OCI-LY7 (cell line): ENCODE measurements around the gene ABCG2. TPM values are rescaled to one million over a fixed set of nuclear protein-coding genes. Genes with fewer than 3 reads are reported as not detected.

Experiments
- BruUV-seq: library from RNA; stranded (reverse); fragments of 400-500 nt; replicated peaks from 2 replicates; lab custom pipeline; 2021; lab: Mats Ljungman, UMichigan
- CTCF ChIA-PET: fragments of 300-600 bp; sonication (Branson Sonifier 250); formaldehyde crosslinking; loops from one replicate; lab custom pipeline; 2022; ENCODE audit warnings: antibody characterized with exemption; ENCODE audit not compliant: unreplicated experiment; lab: Charles Lee
- POLR2A ChIA-PET: fragments of 300-600 bp; sonication (Branson Sonifier 250); formaldehyde crosslinking; loops from one replicate; lab custom pipeline; 2022; ENCODE audit warnings: antibody characterized with exemption; lab: Charles Lee
- DNase-seq: peaks from one replicate; pipeline ENCODE4 v3.0.0-alpha.2; 2015; ENCODE audit warnings: low spot score
- H2AFZ ChIP-seq: fragments of 200-600 bp; sonication (generic), shearing (Covaris generic); 2 replicates; pipeline ENCODE4 v1.6.1; 2014; ENCODE audit warnings: mild to moderate bottlenecking, antibody characterized with exemption, low read length, moderate library complexity
- H3K27ac ChIP-seq: fragments of 200-600 bp; sonication (generic); 2 replicates; pipeline ENCODE4 v1.5.1; 2014; ENCODE audit warnings: mixed run types, low read depth, mild to moderate bottlenecking, moderate library complexity, low read length, inconsistent platforms; ENCODE audit not compliant: poor library complexity, severe bottlenecking
- H3K36me3 ChIP-seq: fragments of 200-600 bp; sonication (generic); 2 replicates; pipeline ENCODE4 v1.6.1; 2014; ENCODE audit warnings: mild to moderate bottlenecking, antibody characterized with exemption, low read length, moderate library complexity, mixed read lengths; ENCODE audit not compliant: insufficient read depth
- H3K4me1 ChIP-seq: fragments of 200-600 bp; sonication (generic); 2 replicates; pipeline ENCODE4 v1.5.1; 2014; ENCODE audit warnings: mild to moderate bottlenecking, low read length; ENCODE audit not compliant: insufficient read depth, poor library complexity, severe bottlenecking
- H3K4me2 ChIP-seq: fragments of 200-600 bp; sonication (generic); 2 replicates; pipeline ENCODE4 v1.6.1; 2014; ENCODE audit warnings: mild to moderate bottlenecking, low read length
- H3K4me3 ChIP-seq: fragments of 200-600 bp; sonication (generic); 2 replicates; pipeline ENCODE4 v1.5.1; 2014; ENCODE audit warnings: mild to moderate bottlenecking, low read depth, low read length; ENCODE audit not compliant: poor library complexity, severe bottlenecking
- H3K79me2 ChIP-seq: fragments of 200-600 bp; sonication (generic); 2 replicates; pipeline ENCODE4 v1.6.1; 2016; ENCODE audit warnings: low read depth, mild to moderate bottlenecking, low read length, moderate library complexity, mixed read lengths; ENCODE audit not compliant: insufficient read depth
- H3K9me2 ChIP-seq: fragments of 200-600 bp; sonication (generic); 2 replicates; pipeline ENCODE4 v1.6.1; 2016; ENCODE audit warnings: mild to moderate bottlenecking, low read length, mixed read lengths; ENCODE audit not compliant: insufficient read depth
- H3K9me3 ChIP-seq: fragments of 200-600 bp; sonication (generic); 2 replicates; pipeline ENCODE4 v1.6.1; 2014; ENCODE audit warnings: mild to moderate bottlenecking, mixed run types, low read length, mixed read lengths
- H4K20me1 ChIP-seq: fragments of 200-600 bp; sonication (generic); 2 replicates; pipeline ENCODE4 v1.6.1; 2014; ENCODE audit warnings: mild to moderate bottlenecking, antibody characterized with exemption, low read length, moderate library complexity, mixed read lengths; ENCODE audit not compliant: insufficient read depth
- EZH2phosphoT487 ChIP-seq: fragments of 200-600 bp; sonication (generic); IDR thresholded peaks from 2 replicates; pipeline ENCODE4 v1.6.1; 2018; ENCODE audit warnings: low read depth, borderline replicate concordance, mild to moderate bottlenecking, mixed run types, antibody characterized with exemption, low read length, moderate library complexity, mixed read lengths
- intact Hi-C: fragments of 100-400 bp; cut with micrococcal nuclease; formaldehyde crosslinking; loops from one replicate; pipeline ENCODE4 v1.10.0; 2022; ENCODE audit not compliant: unreplicated experiment
- total RNA-seq, 2 experiments: library from RNA; depleted of rRNA in 1 of 2; stranded (reverse); fragments of >200 nt in 1 of 2; shearing (Covaris generic) in 1 of 2; gene quantifications; 2 replicates each; pipeline ENCODE4 v1.2.3, GENCODE V29; 2014 to 2022
- TF ChIP-seq, protein P1 (sequence below): fragments of 200-600 bp; sonication (generic); conservative IDR thresholded peaks from 2 replicates; pipeline ENCODE4 v1.5.1; 2014; ENCODE audit warnings: mild to moderate bottlenecking, antibody characterized with exemption, low read length, moderate library complexity, mixed read lengths

Gene ABCG2
- total RNA-seq, 2 experiments from 2014 or later, result not detected

DNA sequence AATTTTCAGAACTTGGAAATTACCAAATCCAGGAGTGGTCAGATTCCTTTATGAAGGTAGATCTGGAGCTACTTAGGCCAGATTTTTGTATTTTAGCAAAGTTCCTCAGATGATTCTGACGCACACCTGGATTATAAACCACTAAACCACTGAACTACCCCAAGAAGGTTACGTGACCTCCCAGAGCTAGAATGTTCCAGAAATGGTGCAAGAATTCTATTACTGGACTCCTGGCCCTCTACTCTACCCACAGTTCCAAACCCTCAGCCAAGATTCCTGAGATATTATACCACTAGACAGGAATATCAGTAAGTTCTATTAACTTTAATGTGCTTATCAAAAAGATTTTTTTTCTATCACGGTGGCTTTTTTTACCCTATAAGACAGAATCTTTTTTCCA is 67.1 kb downstream of the ABCG2 start:
- intact Hi-C loops, result no loop called here
- H4K20me1 ChIP-seq, result no peaks in the 10 kb centered on the region
- POLR2A ChIA-PET, result no interaction called here
- H3K4me2 ChIP-seq, result no peak overlapping the region
- no peaks in the 10 kb centered on the region for H3K9me3 ChIP-seq
- H3K36me3 ChIP-seq, result no peaks in the 10 kb centered on the region
- no peaks in the 10 kb centered on the region for H3K4me1 ChIP-seq
- TF ChIP-seq, protein P1, sequence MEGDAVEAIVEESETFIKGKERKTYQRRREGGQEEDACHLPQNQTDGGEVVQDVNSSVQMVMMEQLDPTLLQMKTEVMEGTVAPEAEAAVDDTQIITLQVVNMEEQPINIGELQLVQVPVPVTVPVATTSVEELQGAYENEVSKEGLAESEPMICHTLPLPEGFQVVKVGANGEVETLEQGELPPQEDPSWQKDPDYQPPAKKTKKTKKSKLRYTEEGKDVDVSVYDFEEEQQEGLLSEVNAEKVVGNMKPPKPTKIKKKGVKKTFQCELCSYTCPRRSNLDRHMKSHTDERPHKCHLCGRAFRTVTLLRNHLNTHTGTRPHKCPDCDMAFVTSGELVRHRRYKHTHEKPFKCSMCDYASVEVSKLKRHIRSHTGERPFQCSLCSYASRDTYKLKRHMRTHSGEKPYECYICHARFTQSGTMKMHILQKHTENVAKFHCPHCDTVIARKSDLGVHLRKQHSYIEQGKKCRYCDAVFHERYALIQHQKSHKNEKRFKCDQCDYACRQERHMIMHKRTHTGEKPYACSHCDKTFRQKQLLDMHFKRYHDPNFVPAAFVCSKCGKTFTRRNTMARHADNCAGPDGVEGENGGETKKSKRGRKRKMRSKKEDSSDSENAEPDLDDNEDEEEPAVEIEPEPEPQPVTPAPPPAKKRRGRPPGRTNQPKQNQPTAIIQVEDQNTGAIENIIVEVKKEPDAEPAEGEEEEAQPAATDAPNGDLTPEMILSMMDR, result no peak
- no peak for TF ChIP-seq EZH2phosphoT487
- no peak overlapping the region for H3K27ac ChIP-seq
- no peak overlapping the region for H2AFZ ChIP-seq
- BruUV-seq, result no TSS peak
- H3K79me2 ChIP-seq, result no peaks in the 10 kb centered on the region
- no peak for DNase-seq
- CTCF ChIA-PET, result no interaction called here
- H3K9me2 ChIP-seq, result no peaks in the 10 kb centered on the region
- H3K4me3 ChIP-seq, result no peak overlapping the region

DNA sequence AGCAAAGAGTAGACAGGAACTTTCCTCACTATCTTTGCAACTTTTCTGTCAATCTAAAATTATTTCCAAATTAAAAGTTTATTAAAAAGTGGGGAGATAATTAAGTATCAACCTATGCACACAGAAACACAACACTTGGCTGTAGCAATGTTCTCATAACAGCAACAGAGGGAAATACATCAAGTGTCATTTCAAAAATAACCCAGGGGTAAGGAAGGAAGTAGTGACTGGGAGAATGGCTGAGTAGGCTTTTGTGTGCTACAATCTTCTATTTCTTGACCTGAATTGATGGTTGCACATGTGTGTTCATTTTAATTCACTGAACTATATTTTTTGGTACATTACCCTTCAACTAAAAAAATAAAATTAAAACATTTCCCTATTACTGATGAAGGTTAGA is 67.5 kb downstream of the ABCG2 start:
- no peak overlapping the region for H3K4me2 ChIP-seq
- H3K27ac ChIP-seq, result no peak overlapping the region
- H4K20me1 ChIP-seq, result no peaks in the 10 kb centered on the region
- no peaks in the 10 kb centered on the region for H3K79me2 ChIP-seq
- H3K4me1 ChIP-seq, result no peaks in the 10 kb centered on the region
- no peak overlapping the region for H2AFZ ChIP-seq
- H3K9me2 ChIP-seq, result no peaks in the 10 kb centered on the region
- H3K4me3 ChIP-seq, result no peak overlapping the region
- POLR2A ChIA-PET, result no interaction called here
- BruUV-seq, result no TSS peak
- DNase-seq, result no peak
- H3K9me3 ChIP-seq, result no peaks in the 10 kb centered on the region
- CTCF ChIA-PET, result no interaction called here
- intact Hi-C loops, result no loop called here
- TF ChIP-seq, protein P1, result no peak
- TF ChIP-seq EZH2phosphoT487, result no peak
- no peaks in the 10 kb centered on the region for H3K36me3 ChIP-seq

DNA sequence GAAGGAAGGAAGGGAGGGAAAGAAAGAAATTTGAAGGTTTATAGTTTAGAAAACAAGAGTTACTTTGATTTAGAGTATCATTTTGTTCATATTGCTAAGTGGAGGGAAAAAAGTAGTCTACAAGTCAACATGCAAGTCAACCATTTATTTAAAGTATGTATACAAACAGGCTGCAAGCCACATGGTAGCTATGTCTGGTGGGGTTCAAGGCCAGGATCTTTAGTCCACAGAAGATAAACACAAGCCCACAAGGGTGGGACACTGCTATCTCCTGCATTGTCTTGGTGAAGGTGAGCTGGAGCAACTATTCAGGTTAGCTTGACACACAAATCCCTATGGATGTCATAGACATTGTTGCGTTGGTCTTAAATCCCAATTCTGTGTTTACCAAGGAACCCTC is 71.4 kb downstream of the ABCG2 start:
- no peaks in the 10 kb centered on the region for H3K36me3 ChIP-seq
- intact Hi-C loops, result no loop called here
- H3K4me1 ChIP-seq, result no peaks in the 10 kb centered on the region
- H3K4me2 ChIP-seq, result no peak overlapping the region
- ChIA-PET CTCF (no interaction called here), POLR2A (interaction anchor here (0.6 to 0.7 kb wide), 2 partner anchors 34 to 254 kb away, joined by 3 to 6 read pairs; no protein-coding TSS in a partner anchor)
- no peak overlapping the region for H3K4me3 ChIP-seq
- H4K20me1 ChIP-seq, result no peaks in the 10 kb centered on the region
- TF ChIP-seq, protein P1, result no peak
- no peak for TF ChIP-seq EZH2phosphoT487
- DNase-seq, result no peak
- BruUV-seq, result no TSS peak
- no peak overlapping the region for H3K27ac ChIP-seq
- H2AFZ ChIP-seq, result no peak overlapping the region
- no peaks in the 10 kb centered on the region for H3K9me2 ChIP-seq
- no peaks in the 10 kb centered on the region for H3K9me3 ChIP-seq
- H3K79me2 ChIP-seq, result no peaks in the 10 kb centered on the region
